OCI-LY7 (cell line): ENCODE data around the gene CEP112. TPM values are rescaled to one million over a fixed set of nuclear protein-coding genes. Genes with fewer than 3 reads are reported as not detected.

Experiments used
- BruUV-seq: library from RNA; stranded (reverse); fragments of 400-500 nt; replicated peaks from 2 replicates; lab custom pipeline; 2021; lab: Mats Ljungman, UMichigan
- CTCF ChIA-PET: fragments of 300-600 bp; sonication (Branson Sonifier 250); formaldehyde crosslinking; loops from one replicate; lab custom pipeline; 2022; ENCODE audit warnings: antibody characterized with exemption; ENCODE audit not compliant: unreplicated experiment; lab: Charles Lee
- POLR2A ChIA-PET: fragments of 300-600 bp; sonication (Branson Sonifier 250); formaldehyde crosslinking; loops from one replicate; lab custom pipeline; 2022; ENCODE audit warnings: antibody characterized with exemption; lab: Charles Lee
- DNase-seq: peaks from one replicate; pipeline ENCODE4 v3.0.0-alpha.2; 2015; ENCODE audit warnings: low spot score
- H2AFZ ChIP-seq: fragments of 200-600 bp; sonication (generic), shearing (Covaris generic); 2 replicates; pipeline ENCODE4 v1.6.1; 2014; ENCODE audit warnings: mild to moderate bottlenecking, antibody characterized with exemption, low read length, moderate library complexity
- H3K27ac ChIP-seq: fragments of 200-600 bp; sonication (generic); 2 replicates; pipeline ENCODE4 v1.5.1; 2014; ENCODE audit warnings: mixed run types, low read depth, mild to moderate bottlenecking, moderate library complexity, low read length, inconsistent platforms; ENCODE audit not compliant: poor library complexity, severe bottlenecking
- H3K36me3 ChIP-seq: fragments of 200-600 bp; sonication (generic); 2 replicates; pipeline ENCODE4 v1.6.1; 2014; ENCODE audit warnings: mild to moderate bottlenecking, antibody characterized with exemption, low read length, moderate library complexity, mixed read lengths; ENCODE audit not compliant: insufficient read depth
- H3K4me1 ChIP-seq: fragments of 200-600 bp; sonication (generic); 2 replicates; pipeline ENCODE4 v1.5.1; 2014; ENCODE audit warnings: mild to moderate bottlenecking, low read length; ENCODE audit not compliant: insufficient read depth, poor library complexity, severe bottlenecking
- H3K4me2 ChIP-seq: fragments of 200-600 bp; sonication (generic); 2 replicates; pipeline ENCODE4 v1.6.1; 2014; ENCODE audit warnings: mild to moderate bottlenecking, low read length
- H3K4me3 ChIP-seq: fragments of 200-600 bp; sonication (generic); 2 replicates; pipeline ENCODE4 v1.5.1; 2014; ENCODE audit warnings: mild to moderate bottlenecking, low read depth, low read length; ENCODE audit not compliant: poor library complexity, severe bottlenecking
- H3K79me2 ChIP-seq: fragments of 200-600 bp; sonication (generic); 2 replicates; pipeline ENCODE4 v1.6.1; 2016; ENCODE audit warnings: low read depth, mild to moderate bottlenecking, low read length, moderate library complexity, mixed read lengths; ENCODE audit not compliant: insufficient read depth
- H3K9me2 ChIP-seq: fragments of 200-600 bp; sonication (generic); 2 replicates; pipeline ENCODE4 v1.6.1; 2016; ENCODE audit warnings: mild to moderate bottlenecking, low read length, mixed read lengths; ENCODE audit not compliant: insufficient read depth
- H3K9me3 ChIP-seq: fragments of 200-600 bp; sonication (generic); 2 replicates; pipeline ENCODE4 v1.6.1; 2014; ENCODE audit warnings: mild to moderate bottlenecking, mixed run types, low read length, mixed read lengths
- H4K20me1 ChIP-seq: fragments of 200-600 bp; sonication (generic); 2 replicates; pipeline ENCODE4 v1.6.1; 2014; ENCODE audit warnings: mild to moderate bottlenecking, antibody characterized with exemption, low read length, moderate library complexity, mixed read lengths; ENCODE audit not compliant: insufficient read depth
- EZH2phosphoT487 ChIP-seq: fragments of 200-600 bp; sonication (generic); IDR thresholded peaks from 2 replicates; pipeline ENCODE4 v1.6.1; 2018; ENCODE audit warnings: low read depth, borderline replicate concordance, mild to moderate bottlenecking, mixed run types, antibody characterized with exemption, low read length, moderate library complexity, mixed read lengths
- intact Hi-C: fragments of 100-400 bp; cut with micrococcal nuclease; formaldehyde crosslinking; loops from one replicate; pipeline ENCODE4 v1.10.0; 2022; ENCODE audit not compliant: unreplicated experiment
- total RNA-seq, 2 experiments: library from RNA; depleted of rRNA in 1 of 2; stranded (reverse); fragments of >200 nt in 1 of 2; shearing (Covaris generic) in 1 of 2; gene quantifications; 2 replicates each; pipeline ENCODE4 v1.2.3, GENCODE V29; 2014 to 2022
- TF ChIP-seq, protein P1 (sequence below): fragments of 200-600 bp; sonication (generic); conservative IDR thresholded peaks from 2 replicates; pipeline ENCODE4 v1.5.1; 2014; ENCODE audit warnings: mild to moderate bottlenecking, antibody characterized with exemption, low read length, moderate library complexity, mixed read lengths

Gene CEP112
- total RNA-seq, 2 experiments from 2014 or later: 2.7 to 6.9 TPM

DNA sequence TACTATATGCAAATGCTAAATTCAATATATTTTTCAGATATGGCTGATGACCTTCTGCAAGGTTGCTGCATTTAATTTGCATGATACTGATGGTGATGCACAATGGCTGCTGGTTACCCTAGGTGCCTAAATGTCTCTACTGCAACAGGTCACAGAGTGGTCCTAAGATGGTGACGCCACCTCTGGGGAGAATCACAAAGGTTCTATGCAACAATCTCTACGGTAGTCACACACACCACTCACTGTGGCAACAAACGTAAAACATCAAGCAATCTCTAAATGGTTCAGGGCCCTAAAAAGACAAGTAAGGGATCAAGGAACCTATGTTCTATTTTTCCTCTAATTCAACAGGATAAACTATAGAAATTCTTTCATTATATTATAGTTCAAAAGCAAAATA, 293.3 kb downstream of the CEP112 start:
- CTCF ChIA-PET: no interaction called here
- no peak overlapping the region for H2AFZ ChIP-seq
- H3K79me2 ChIP-seq: no peaks in the 10 kb centered on the region
- no peaks in the 10 kb centered on the region for H3K4me1 ChIP-seq
- H3K36me3 ChIP-seq: no peaks in the 10 kb centered on the region
- H3K4me2 ChIP-seq: no peak overlapping the region
- BruUV-seq: no TSS peak
- H3K4me3 ChIP-seq: no peak overlapping the region
- H3K9me3 ChIP-seq: no peaks in the 10 kb centered on the region
- no peaks in the 10 kb centered on the region for H4K20me1 ChIP-seq
- DNase-seq: no peak
- H3K9me2 ChIP-seq: no peaks in the 10 kb centered on the region
- POLR2A ChIA-PET: no interaction called here
- TF ChIP-seq, protein P1, sequence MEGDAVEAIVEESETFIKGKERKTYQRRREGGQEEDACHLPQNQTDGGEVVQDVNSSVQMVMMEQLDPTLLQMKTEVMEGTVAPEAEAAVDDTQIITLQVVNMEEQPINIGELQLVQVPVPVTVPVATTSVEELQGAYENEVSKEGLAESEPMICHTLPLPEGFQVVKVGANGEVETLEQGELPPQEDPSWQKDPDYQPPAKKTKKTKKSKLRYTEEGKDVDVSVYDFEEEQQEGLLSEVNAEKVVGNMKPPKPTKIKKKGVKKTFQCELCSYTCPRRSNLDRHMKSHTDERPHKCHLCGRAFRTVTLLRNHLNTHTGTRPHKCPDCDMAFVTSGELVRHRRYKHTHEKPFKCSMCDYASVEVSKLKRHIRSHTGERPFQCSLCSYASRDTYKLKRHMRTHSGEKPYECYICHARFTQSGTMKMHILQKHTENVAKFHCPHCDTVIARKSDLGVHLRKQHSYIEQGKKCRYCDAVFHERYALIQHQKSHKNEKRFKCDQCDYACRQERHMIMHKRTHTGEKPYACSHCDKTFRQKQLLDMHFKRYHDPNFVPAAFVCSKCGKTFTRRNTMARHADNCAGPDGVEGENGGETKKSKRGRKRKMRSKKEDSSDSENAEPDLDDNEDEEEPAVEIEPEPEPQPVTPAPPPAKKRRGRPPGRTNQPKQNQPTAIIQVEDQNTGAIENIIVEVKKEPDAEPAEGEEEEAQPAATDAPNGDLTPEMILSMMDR: no peak
- no peak for TF ChIP-seq EZH2phosphoT487
- H3K27ac ChIP-seq: no peak overlapping the region
- intact Hi-C loops: no loop called here

DNA sequence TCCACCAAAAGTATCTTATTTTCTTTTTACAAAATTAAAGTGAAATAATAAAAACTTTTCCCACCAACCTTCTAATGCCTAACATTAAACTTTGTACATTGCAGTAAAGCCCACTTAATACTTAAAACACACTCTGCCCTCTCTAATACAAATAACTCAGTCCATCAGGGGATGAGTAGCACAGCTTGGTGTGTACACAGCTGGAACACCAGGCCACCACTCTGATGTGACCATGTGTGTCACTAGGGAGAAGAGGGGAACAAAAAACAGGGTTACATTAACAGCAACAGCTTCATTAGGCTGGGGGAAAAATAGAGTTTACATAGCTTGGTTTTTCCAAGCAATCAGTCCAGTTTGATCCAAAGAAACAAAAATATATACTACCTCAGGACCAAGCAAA, 295.0 kb downstream of the CEP112 start:
- Histone ChIP-seq H3K79me2 (no peaks in the 10 kb centered on the region), H3K4me1 (no peaks in the 10 kb centered on the region), H3K36me3 (no peaks in the 10 kb centered on the region), H4K20me1 (no peaks in the 10 kb centered on the region), H3K9me2 (no peaks in the 10 kb centered on the region), H3K4me2 (no peak overlapping the region), H3K9me3 (no peaks in the 10 kb centered on the region), H3K27ac (no peak overlapping the region), H3K4me3 (no peak overlapping the region), H2AFZ (no peak overlapping the region)
- POLR2A ChIA-PET: interaction anchor here (0.6 kb wide), 1 partner anchor 253 kb away, joined by 3 read pairs; no protein-coding TSS in a partner anchor
- BruUV-seq: no TSS peak
- TF ChIP-seq, protein P1: no peak
- no peak for TF ChIP-seq EZH2phosphoT487
- intact Hi-C loops: no loop called here
- CTCF ChIA-PET: no interaction called here
- DNase-seq: no peak

DNA sequence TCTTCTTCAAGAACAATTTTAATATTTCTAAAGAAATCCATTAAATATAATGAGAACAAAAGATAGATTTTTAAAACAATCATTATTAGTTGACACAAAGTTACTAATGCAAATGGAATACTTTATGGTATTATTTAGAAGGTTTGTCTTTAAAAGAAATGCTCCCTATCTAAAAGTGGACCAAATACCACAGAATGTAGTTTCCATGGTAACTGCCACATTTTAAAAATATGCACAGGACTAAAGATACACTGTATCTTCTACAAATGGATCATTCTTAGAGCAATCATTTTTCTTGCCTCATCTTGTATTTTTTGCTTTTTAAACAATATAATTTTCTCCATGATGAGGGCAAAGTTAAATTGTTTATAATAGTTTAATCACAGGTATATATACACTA, 296.0 kb downstream of the CEP112 start:
- intact Hi-C loops: no loop called here
- ChIA-PET POLR2A (no interaction called here), CTCF (no interaction called here)
- no peak for TF ChIP-seq EZH2phosphoT487
- TF ChIP-seq, protein P1: no peak
- H3K79me2 ChIP-seq: no peaks in the 10 kb centered on the region
- no peak for DNase-seq
- H2AFZ ChIP-seq: no peak overlapping the region
- no peak overlapping the region for H3K4me3 ChIP-seq
- H4K20me1 ChIP-seq: no peaks in the 10 kb centered on the region
- H3K9me2 ChIP-seq: no peaks in the 10 kb centered on the region
- no TSS peak for BruUV-seq
- H3K9me3 ChIP-seq: no peaks in the 10 kb centered on the region
- H3K4me2 ChIP-seq: no peak overlapping the region
- no peak overlapping the region for H3K27ac ChIP-seq
- H3K4me1 ChIP-seq: no peaks in the 10 kb centered on the region
- no peaks in the 10 kb centered on the region for H3K36me3 ChIP-seq
